H1 (cell line): ENCODE results near the gene GNG4. TPM values are rescaled to one million over a fixed set of nuclear protein-coding genes. Genes with fewer than 3 reads are reported as not detected.

Experiments
- CTCF ChIA-PET: fragments of 300-600 bp; sonication (Branson Sonifier 250); formaldehyde crosslinking; loops from one replicate; lab custom pipeline; 2021; ENCODE audit not compliant: partially characterized antibody; lab: Charles Lee
- POLR2A ChIA-PET: fragments of 300-600 bp; sonication (Branson Sonifier 250); formaldehyde crosslinking; loops from one replicate; lab custom pipeline; 2021; ENCODE audit warnings: inconsistent platforms; ENCODE audit not compliant: partially characterized antibody; lab: Charles Lee
- DNase-seq, 2 experiments: peaks; one replicate each; pipeline versions ENCODE4 v3.0.0 to v3.0.0-alpha.2; 2010 to 2022; ENCODE audit warnings: low spot score in 2 of 2, low read depth in 1 of 2, mixed read lengths in 1 of 2
- FAIRE-seq: peaks from 2 replicates; lab custom pipeline; 2011; peaks lifted over from hg19 to GRCh38; lab: Jason Lieb, UNC
- H2AFZ ChIP-seq: 2 replicates; pipeline ENCODE4 v1.8.1; 2012; ENCODE audit warnings: low read length, inconsistent platforms
- H2AK5ac ChIP-seq: 2 replicates; pipeline ENCODE4 v1.6.1; 2013; ENCODE audit warnings: low read depth, low read length
- H2BK120ac ChIP-seq: replicated peaks from 2 replicates; pipeline ENCODE3; 2013; ENCODE audit warnings: low read depth, low read length, inconsistent platforms
- H2BK12ac ChIP-seq: 2 replicates; pipeline ENCODE4 v1.6.1; 2013; ENCODE audit warnings: low read depth, low read length
- H2BK15ac ChIP-seq: 2 replicates; pipeline ENCODE4 v1.6.1; 2013; ENCODE audit warnings: low read length
- H2BK20ac ChIP-seq: 2 replicates; pipeline ENCODE4 v1.6.1; 2013; ENCODE audit warnings: low read length
- H2BK5ac ChIP-seq: 2 replicates; pipeline ENCODE4 v1.6.1; 2013; ENCODE audit warnings: low read depth, low read length
- H3K14ac ChIP-seq: 2 replicates; pipeline ENCODE4 v1.6.1; 2013; ENCODE audit warnings: inconsistent platforms; ENCODE audit not compliant: insufficient read length
- H3K18ac ChIP-seq: 2 replicates; pipeline ENCODE4 v1.6.1; 2013; ENCODE audit warnings: low read length; ENCODE audit errors: extremely low read depth
- H3K23ac ChIP-seq: 2 replicates; pipeline ENCODE4 v1.6.1; 2013; ENCODE audit warnings: inconsistent platforms; ENCODE audit not compliant: insufficient read length
- H3K23me2 ChIP-seq: 2 replicates; pipeline ENCODE4 v1.6.1; 2013; ENCODE audit warnings: low read depth, low read length
- H3K27ac ChIP-seq: 2 replicates; pipeline ENCODE4 v1.6.1; 2011; ENCODE audit warnings: low read depth, low read length, inconsistent platforms
- H3K27me3 ChIP-seq, 4 experiments: replicated peaks in 1 of 4; 1 replicate in 1 of 4; 2 replicates in 3 of 4; pipeline versions ENCODE4 v1.6.1 to v1.8.1; 2011 to 2013; ENCODE audit warnings: low read length in 3 of 4, mild to moderate bottlenecking in 3 of 4, inconsistent platforms in 2 of 4, mixed read lengths in 2 of 4, moderate library complexity in 1 of 4; ENCODE audit not compliant: control insufficient read depth in 3 of 4, insufficient read depth in 3 of 4; ENCODE audit errors: extremely low read depth in 1 of 4
- H3K36me3 ChIP-seq, 4 experiments: 2 replicates each; pipeline versions ENCODE4 v1.6.1 to v1.8.1; 2011 to 2013; ENCODE audit warnings: mild to moderate bottlenecking in 4 of 4, low read length in 3 of 4, moderate library complexity in 2 of 4, control low read depth in 1 of 4, inconsistent platforms in 1 of 4; ENCODE audit not compliant: insufficient read depth in 4 of 4, control insufficient read depth in 2 of 4
- H3K4ac ChIP-seq: replicated peaks from 2 replicates; pipeline ENCODE3; 2013; ENCODE audit warnings: low read length, low read depth, mixed read lengths, inconsistent platforms; ENCODE audit not compliant: insufficient read length
- H3K4me1 ChIP-seq, 4 experiments: replicated peaks in 1 of 4; 1 replicate in 1 of 4; 2 replicates in 3 of 4; pipeline versions ENCODE4 v1.6.1 to v1.8.1; 2011 to 2013; ENCODE audit warnings: low read length in 3 of 4, inconsistent platforms in 2 of 4, mixed read lengths in 1 of 4; ENCODE audit not compliant: insufficient read depth in 4 of 4, control insufficient read depth in 3 of 4
- H3K4me2 ChIP-seq, 2 experiments: 2 replicates each; pipeline versions ENCODE4 v1.6.1 to v1.8.1; 2011 to 2013; ENCODE audit warnings: low read depth in 2 of 2, low read length in 2 of 2, control low read depth in 1 of 2, inconsistent platforms in 1 of 2, mild to moderate bottlenecking in 1 of 2; ENCODE audit not compliant: insufficient read depth in 1 of 2
- H3K4me3 ChIP-seq, 4 experiments: fragments of 200-600, 300-600 bp in 1 of 4; sonication (generic), shearing (Covaris generic), sonication (Bioruptor Twin) in 1 of 4; 2 replicates each; pipeline versions ENCODE4 v1.5.1 to v1.8.1; 2011 to 2016; ENCODE audit warnings: low read length in 4 of 4, low read depth in 3 of 4, control low read depth in 2 of 4, inconsistent platforms in 2 of 4, mild to moderate bottlenecking in 2 of 4, mixed read lengths in 1 of 4, moderate library complexity in 1 of 4; ENCODE audit not compliant: insufficient read depth in 2 of 4; ENCODE audit errors: extremely low read depth in 1 of 4
- H3K56ac ChIP-seq: replicated peaks from 2 replicates; pipeline ENCODE3; 2013; ENCODE audit warnings: low read depth, mild to moderate bottlenecking, mixed read lengths, low read length, inconsistent platforms; ENCODE audit not compliant: insufficient read length
- H3K79me1 ChIP-seq: 2 replicates; pipeline ENCODE4 v1.6.1; 2013; ENCODE audit warnings: low read depth, low read length, control low read depth
- H3K79me2 ChIP-seq, 2 experiments: 2 replicates each; pipeline versions ENCODE4 v1.6.1 to v1.8.1; 2012 to 2013; ENCODE audit warnings: low read length in 2 of 2, mild to moderate bottlenecking in 2 of 2, inconsistent platforms in 1 of 2; ENCODE audit not compliant: insufficient read depth in 2 of 2, control insufficient read depth in 1 of 2
- H3K9ac ChIP-seq, 4 experiments: replicated peaks in 1 of 4; 1 replicate in 1 of 4; 2 replicates in 3 of 4; pipeline versions ENCODE4 v1.6.1 to v1.8.1; 2011 to 2013; ENCODE audit warnings: low read depth in 3 of 4, low read length in 3 of 4, control low read depth in 2 of 4, mild to moderate bottlenecking in 2 of 4, moderate library complexity in 2 of 4, inconsistent platforms in 1 of 4; ENCODE audit errors: extremely low read depth in 1 of 4
- H3K9me3 ChIP-seq, 2 experiments: 2 replicates each; pipeline versions ENCODE4 v1.6.1 to v1.8.1; 2012 to 2013; ENCODE audit warnings: mild to moderate bottlenecking in 2 of 2, moderate library complexity in 2 of 2, control low read depth in 1 of 2, inconsistent platforms in 1 of 2, low read depth in 1 of 2, low read length in 1 of 2, mixed read lengths in 1 of 2; ENCODE audit not compliant: insufficient read depth in 2 of 2
- H4K20me1 ChIP-seq, 2 experiments: replicated peaks in 1 of 2; 2 replicates each; pipeline versions ENCODE3 to v1.8.1; 2011 to 2013; ENCODE audit warnings: inconsistent platforms in 2 of 2, low read length in 2 of 2, mild to moderate bottlenecking in 1 of 2; ENCODE audit not compliant: insufficient read depth in 2 of 2, control insufficient read depth in 1 of 2
- H4K5ac ChIP-seq: 2 replicates; pipeline ENCODE4 v1.6.1; 2013; ENCODE audit warnings: low read length, low read depth, mixed read lengths, inconsistent platforms; ENCODE audit not compliant: insufficient read length
- H4K8ac ChIP-seq: 2 replicates; pipeline ENCODE4 v1.8.0; 2013; ENCODE audit warnings: mild to moderate bottlenecking, moderate library complexity, low read length, inconsistent platforms; ENCODE audit not compliant: insufficient read depth; ENCODE audit errors: extremely low read depth
- H4K91ac ChIP-seq: replicated peaks from 2 replicates; pipeline ENCODE3; 2013; ENCODE audit warnings: low read length, mixed read lengths, inconsistent platforms; ENCODE audit not compliant: insufficient read length
- KDM4A ChIP-seq: IDR thresholded peaks from one replicate; pipeline ENCODE4 v1.7.1; 2012; ENCODE audit warnings: low read depth, mild to moderate bottlenecking, moderate library complexity, low read length, inconsistent platforms; ENCODE audit not compliant: severe bottlenecking
- NRF1 ChIP-seq: IDR thresholded peaks from 2 replicates; pipeline ENCODE4 v1.6.1; 2011; ENCODE audit warnings: mild to moderate bottlenecking, low read depth, low read length, improper control_type of control experiment
- POU5F1 ChIP-seq: IDR thresholded peaks from 2 replicates; pipeline ENCODE4 v1.6.1; 2011; ENCODE audit warnings: low read depth, mild to moderate bottlenecking, low read length, moderate library complexity
- SIX5 ChIP-seq: IDR thresholded peaks from 2 replicates; pipeline ENCODE4 v1.6.1; 2011; ENCODE audit warnings: mild to moderate bottlenecking, low read depth, low read length
- SP2 ChIP-seq: IDR thresholded peaks from 2 replicates; pipeline ENCODE4 v1.6.1; 2012; ENCODE audit warnings: mild to moderate bottlenecking, low read length, inconsistent platforms
- WGBS, 2 experiments: shearing (Covaris generic) in 1 of 2; methylation state at CpG; one replicate each; pipeline versions ENCODE4 v1.1.6 to v1.1.7; 2013 to 2015; ENCODE audit warnings: low lambda C conversion rate in 2 of 2, mixed read lengths in 2 of 2, inconsistent platforms in 1 of 2, low coverage in 1 of 2, missing lambda C conversion rate in 1 of 2; ENCODE audit not compliant: insufficient replicate concordance in 2 of 2, insufficient coverage in 1 of 2, insufficient read length in 1 of 2; ENCODE audit errors: extremely low coverage in 1 of 2, missing lambda C conversion rate in 1 of 2; 5-methylcytosine and 5-hydroxymethylcytosine counted together
- polyA plus RNA-seq, 7 experiments: library from polyadenylated mRNA; depleted of rRNA in 3 of 7; stranded (reverse) in 5 of 7; unstranded in 2 of 7; fragments of >200 nt in 5 of 7; fragments of 200-250 nt in 2 of 7; gene quantifications; 1 replicate in 5 of 7; 2 replicates in 1 of 7; 4 replicates in 1 of 7; pipeline versions ENCODE4 v1.2.1 to v1.2.3, GENCODE V29; 2011 to 2013; ENCODE audit warnings: missing spikeins in 2 of 7, mixed read lengths in 2 of 7
- total RNA-seq: library from RNA; stranded (reverse); fragmentation: NEBNext Ultra II Directional; extraction: Animal tissue kit (Norgen Biotek cat#: 25700); gene quantifications from 2 replicates; pipeline ENCODE4 v1.2.1, GENCODE V29; 2021

GNG4 gene
- total and polyA plus RNA-seq, 2 of the 8 experiments (the other 6 are each of a cell fraction or from before 2014, with no cell fraction given): 95.5 to 96.8 TPM

GRCh38 chr1:235588916-235589515 is 60.6 kb downstream of the GNG4 start:
- Histone ChIP-seq H2AFZ (no peak overlapping the region), H2BK15ac (no peak overlapping the region), H3K79me2 (no peaks in the 10 kb centered on the region; a peak in 1 of 4 replicates), H3K9ac (no peak overlapping the region), H3K36me3 (peaks cover 3 to 12% (median 7%) of the 10 kb centered on the region in 4 experiments; a peak in 5 of 8 replicates), H4K8ac (peak overlapping the region; percentile 52; the same call in 1 of the 2 replicates), H3K56ac (no peak overlapping the region), H3K4ac (no peak overlapping the region), H3K23me2 (peaks cover 9% of the 10 kb centered on the region; the same call in 1 of the 2 replicates), H2BK12ac (no peak overlapping the region), H2BK5ac (0 out of 2 replicates have a peak overlapping the region, but pooled peaks have one; percentile 60), H3K9me3 (peaks cover 8 to 13% of the 10 kb centered on the region in 2 experiments; a peak in 3 of 4 replicates), H2AK5ac (no peak overlapping the region), H3K79me1 (no peaks in the 10 kb centered on the region; the same call in 1 of the 2 replicates), H4K91ac (no peak overlapping the region), H3K4me3 (no peak overlapping the region), H3K14ac (no peak overlapping the region), H2BK20ac (no peak overlapping the region), H2BK120ac (no peak overlapping the region), H4K5ac (no peak overlapping the region), H3K23ac (no peak overlapping the region), H3K27ac (no peak overlapping the region), H3K27me3 (no peaks in the 10 kb centered on the region), H3K4me1 (no peaks in the 10 kb centered on the region), H3K18ac (no peak overlapping the region), H3K4me2 (no peak overlapping the region), H4K20me1 (peaks cover 0 to 2% of the 10 kb centered on the region in 2 experiments)
- no peak for DNase-seq
- ChIA-PET POLR2A (no interaction called here), CTCF (interaction anchor here (0.6 to 7.2 kb wide), 6 partner anchors 11 to 142 kb away, joined by 3 to 77 read pairs (median 4); no protein-coding TSS in a partner anchor)
- TF ChIP-seq POU5F1 (no peak), SIX5 (no peak), SP2 (no peak), KDM4A (no peak), NRF1 (no peak)
- WGBS, 2 experiments: 93% methylated on average over 12 of the region's 12 CpGs; no CpG with 5 or more reads in 1 of the 2 experiments
- FAIRE-seq: no peak
